ENCODE measurements around the gene GPRIN3. TPM values are rescaled to one million over a fixed set of nuclear protein-coding genes. Genes with fewer than 3 reads are reported as not detected.
"Not testable (repeated sequence)": the region's sequence is repeated elsewhere in the genome, so short reads cannot be mapped to it uniquely, and the experiment has no call there.

GPRIN3 gene
- total RNA-seq, 2 donors from 2014 or later: 2.1 to 2.3 TPM

GRCh38 chr4:89212666-89213381 lies 94.8 kb downstream of the GPRIN3 start:
- H3K9me3 ChIP-seq (ENCODE audit: control insufficient read depth, low read length): peaks cover 16% of the 10 kb centered on the region
- Mint-ChIP-seq H3K9me3 (peaks cover 14% of the 10 kb centered on the region), H3K4me3 (no peak overlapping the region), H3K27me3 (ENCODE audit: insufficient read depth) (no peaks in the 10 kb centered on the region), H3K36me3 (ENCODE audit: low read depth) (no peaks in the 10 kb centered on the region), H3K27ac (no peak overlapping the region), H3K4me1 (peaks cover 6% of the 10 kb centered on the region)
- peaks cover 3% of the 10 kb centered on the region for H3K4me1 ChIP-seq (ENCODE audit: control insufficient read depth, insufficient read depth, low read length)
- no peak overlapping the region for H3K27ac ChIP-seq (ENCODE audit: low read depth, low read length)
- H3K36me3 ChIP-seq (ENCODE audit: control insufficient read depth, insufficient read depth, low read length): no peaks in the 10 kb centered on the region
- H3K9ac ChIP-seq (ENCODE audit: extremely low read depth, low read length, poor library complexity, severe bottlenecking): no peak overlapping the region
- no peak overlapping the region for H3K4me3 ChIP-seq (ENCODE audit: low read length)
- 96% methylated on average over 4 of the region's 4 CpGs for WGBS, 2 experiments (ENCODE audit: insufficient coverage in 1 of 2, insufficient read length in 1 of 2)
- no peaks in the 10 kb centered on the region for H3K27me3 ChIP-seq (ENCODE audit: control insufficient read depth, insufficient read depth, low read length, poor library complexity, severe bottlenecking)
- no peak for TF ChIP-seq CTCF (conservative IDR thresholded peaks at IDR 0.05)
- no peak for DNase-seq

GRCh38 chr4:89204624-89205023 lies 103.0 kb downstream of the GPRIN3 start:
- no peaks in the 10 kb centered on the region for H3K27me3 Mint-ChIP-seq (ENCODE audit: insufficient read depth)
- no peak overlapping the region for H3K4me3 ChIP-seq (ENCODE audit: low read length)
- H3K36me3 ChIP-seq (ENCODE audit: control insufficient read depth, insufficient read depth, low read length): no peaks in the 10 kb centered on the region
- no peak for DNase-seq
- no peak overlapping the region for H3K27ac Mint-ChIP-seq
- H3K4me1 ChIP-seq (ENCODE audit: control insufficient read depth, insufficient read depth, low read length): no peaks in the 10 kb centered on the region
- peaks cover 2% of the 10 kb centered on the region for H3K36me3 Mint-ChIP-seq (ENCODE audit: low read depth)
- H3K9me3 Mint-ChIP-seq: peaks cover 11% of the 10 kb centered on the region
- 100% methylated on average over 1 of the region's 1 CpG; no CpG with 5 or more reads in 1 of the 2 experiments for WGBS, 2 experiments (ENCODE audit: insufficient coverage in 1 of 2, insufficient read length in 1 of 2)
- H3K9me3 ChIP-seq (ENCODE audit: control insufficient read depth, low read length): peaks cover 10% of the 10 kb centered on the region
- no peak for TF ChIP-seq CTCF (conservative IDR thresholded peaks at IDR 0.05)
- H3K27me3 ChIP-seq (ENCODE audit: control insufficient read depth, insufficient read depth, low read length, poor library complexity, severe bottlenecking): no peaks in the 10 kb centered on the region
- H3K9ac ChIP-seq (ENCODE audit: extremely low read depth, low read length, poor library complexity, severe bottlenecking): no peak overlapping the region
- no peaks in the 10 kb centered on the region for H3K4me1 Mint-ChIP-seq
- no peak overlapping the region for H3K4me3 Mint-ChIP-seq
- no peak overlapping the region for H3K27ac ChIP-seq (ENCODE audit: low read depth, low read length)

GRCh38 chr4:89203902-89204301 lies 103.7 kb downstream of the GPRIN3 start:
- no peak for DNase-seq
- peaks cover 9% of the 10 kb centered on the region for H3K9me3 ChIP-seq (ENCODE audit: control insufficient read depth, low read length)
- no peaks in the 10 kb centered on the region for H3K36me3 ChIP-seq (ENCODE audit: control insufficient read depth, insufficient read depth, low read length)
- H3K27me3 ChIP-seq (ENCODE audit: control insufficient read depth, insufficient read depth, low read length, poor library complexity, severe bottlenecking): no peaks in the 10 kb centered on the region
- Mint-ChIP-seq H3K27ac (no peak overlapping the region), H3K36me3 (ENCODE audit: low read depth) (peaks cover 2% of the 10 kb centered on the region), H3K4me3 (no peak overlapping the region), H3K4me1 (no peaks in the 10 kb centered on the region), H3K27me3 (ENCODE audit: insufficient read depth) (no peaks in the 10 kb centered on the region), H3K9me3 (peaks cover 13% of the 10 kb centered on the region)
- no peak for TF ChIP-seq CTCF (conservative IDR thresholded peaks at IDR 0.05)
- H3K4me3 ChIP-seq (ENCODE audit: low read length): no peak overlapping the region
- no peak overlapping the region for H3K27ac ChIP-seq (ENCODE audit: low read depth, low read length)
- WGBS, 2 experiments (ENCODE audit: insufficient coverage in 1 of 2, insufficient read length in 1 of 2): 89 to 91% methylated on average over 3 of the region's 3 CpGs
- H3K9ac ChIP-seq (ENCODE audit: extremely low read depth, low read length, poor library complexity, severe bottlenecking): no peak overlapping the region
- H3K4me1 ChIP-seq (ENCODE audit: control insufficient read depth, insufficient read depth, low read length): no peaks in the 10 kb centered on the region

- H3K4me3 Mint-ChIP-seq; H3K36me3 Mint-ChIP-seq (ENCODE audit: low read depth); H3K27me3 Mint-ChIP-seq (ENCODE audit: insufficient read depth); H3K4me3 ChIP-seq (ENCODE audit: low read length); H3K4me1 ChIP-seq (ENCODE audit: control insufficient read depth, insufficient read depth, low read length); H3K27me3 ChIP-seq (ENCODE audit: control insufficient read depth, insufficient read depth, low read length, poor library complexity, severe bottlenecking); H3K27ac ChIP-seq (ENCODE audit: low read depth, low read length); DNase-seq; H3K27ac Mint-ChIP-seq; H3K9ac ChIP-seq (ENCODE audit: extremely low read depth, low read length, poor library complexity, severe bottlenecking); H3K36me3 ChIP-seq (ENCODE audit: control insufficient read depth, insufficient read depth, low read length); H3K9me3 ChIP-seq (ENCODE audit: control insufficient read depth, low read length): not testable (repeated sequence)
- peaks cover 15% of the 10 kb centered on the region for H3K9me3 Mint-ChIP-seq
- H3K4me1 Mint-ChIP-seq: peaks cover 20% of the 10 kb centered on the region
- 94% methylated on average over 1 of the region's 1 CpG; no CpG with 5 or more reads in 1 of the 2 experiments for WGBS, 2 experiments (ENCODE audit: insufficient coverage in 1 of 2, insufficient read length in 1 of 2)
Observed at GRCh38 chr4:89199394-89199793, 108.2 kb downstream of the GPRIN3 start.
